HepG2 (cell line): ENCODE measurements around the gene IKZF3. TPM values are rescaled to one million over a fixed set of nuclear protein-coding genes. Genes with fewer than 3 reads are reported as not detected.

ENCODE experiments used
- ATAC-seq: fragments of 200-7000 bp; cut with Tn5 transposase; 3 replicates; pipeline ENCODE4 v1.9.1; 2020; ENCODE audit warnings: mild to moderate bottlenecking, moderate library complexity
- BruUV-seq: library from RNA; stranded (reverse); fragments of 400-500 nt; replicated peaks from 2 replicates; lab custom pipeline; 2021; lab: Mats Ljungman, UMichigan
- CTCF ChIA-PET: fragments of 300-600 bp; formaldehyde crosslinking; extraction: SDS; loops from one replicate; lab custom pipeline; 2021; ENCODE audit warnings: low total read pairs, inconsistent platforms, low intra/inter-chr PET ratio; lab: Yijun Ruan, JAX
- POLR2A ChIA-PET: fragments of 350-600 bp; sonication (Branson Sonifier 250); formaldehyde crosslinking; loops from one replicate; lab custom pipeline; 2020; ENCODE audit warnings: antibody characterized with exemption, inconsistent platforms; lab: Yijun Ruan, JAX
- DNase-seq: peaks from one replicate; pipeline ENCODE4 v3.0.0-alpha.2; 2015; ENCODE audit warnings: low spot score
- FAIRE-seq: peaks from 3 replicates; lab custom pipeline; 2011; peaks lifted over from hg19 to GRCh38; lab: Jason Lieb, UNC
- H2AFZ ChIP-seq: one replicate; pipeline ENCODE4 v1.6.1; 2011; ENCODE audit warnings: low read length, inconsistent platforms
- H3K27ac ChIP-seq: fragments of 300-600 bp; 3 replicates; pipeline ENCODE4 v1.8.0; 2011; ENCODE audit warnings: mixed run types, mild to moderate bottlenecking, mixed read lengths, low read length, inconsistent platforms; ENCODE audit not compliant: insufficient read depth; ENCODE audit errors: extremely low read length
- H3K27me3 ChIP-seq, 2 experiments: fragments of 200-600 bp in 1 of 2; 2 replicates in 1 of 2; 3 replicates in 1 of 2; pipeline versions ENCODE4 v1.6.0 to v1.8.0; 2011; ENCODE audit warnings: low read length in 2 of 2, mild to moderate bottlenecking in 2 of 2, moderate library complexity in 2 of 2, inconsistent platforms in 1 of 2; ENCODE audit not compliant: insufficient read depth in 2 of 2, control insufficient read depth in 1 of 2
- H3K36me3 ChIP-seq, 2 experiments: fragments of 200-600 bp in 1 of 2; replicated peaks in 1 of 2; 2 replicates in 1 of 2; 3 replicates in 1 of 2; pipeline versions ENCODE4 v1.5.1 to v1.8.0; 2011; ENCODE audit warnings: low read length in 2 of 2, inconsistent platforms in 1 of 2; ENCODE audit not compliant: insufficient read depth in 2 of 2, control insufficient read depth in 1 of 2
- H3K4me1 ChIP-seq: 2 replicates; pipeline ENCODE4 v1.5.1; 2012; ENCODE audit warnings: low read length, inconsistent platforms; ENCODE audit not compliant: insufficient read depth
- H3K4me2 ChIP-seq: 2 replicates; pipeline ENCODE4 v1.6.0; 2011; ENCODE audit warnings: low read depth, low read length, inconsistent platforms
- H3K4me3 ChIP-seq, 3 experiments: fragments of 200-600 bp in 1 of 3; sonication (generic), shearing (Covaris generic) in 1 of 3; replicated peaks in 1 of 3; 2 replicates each; pipeline ENCODE4 v1.5.1; 2011 to 2016; ENCODE audit warnings: low read length in 3 of 3, inconsistent platforms in 2 of 3, low read depth in 2 of 3, mild to moderate bottlenecking in 2 of 3, control low read depth in 1 of 3, mixed read lengths in 1 of 3; ENCODE audit not compliant: insufficient read depth in 1 of 3
- H3K79me2 ChIP-seq: one replicate; pipeline ENCODE4 v1.6.1; 2011; ENCODE audit warnings: low read length, inconsistent platforms; ENCODE audit not compliant: insufficient read depth
- H3K9ac ChIP-seq: 2 replicates; pipeline ENCODE4 v1.6.0; 2011; ENCODE audit warnings: mild to moderate bottlenecking, low read depth, low read length, inconsistent platforms; ENCODE audit not compliant: insufficient read depth
- H3K9me3 ChIP-seq: 2 replicates; pipeline ENCODE4 v1.5.1; 2012; ENCODE audit warnings: mild to moderate bottlenecking, low read length
- H4K20me1 ChIP-seq: 2 replicates; pipeline ENCODE4 v1.6.0; 2011; ENCODE audit warnings: inconsistent platforms, mild to moderate bottlenecking, low read length, moderate library complexity; ENCODE audit not compliant: insufficient read depth
- HDAC2 ChIP-seq: sonication (generic); formaldehyde crosslinking; IDR thresholded peaks from 2 replicates; pipeline ENCODE4 v1.4.0; 2020; ENCODE audit warnings: missing genetic modification reagents
- KIAA2018 ChIP-seq: sonication (generic); formaldehyde crosslinking; IDR thresholded peaks from 2 replicates; pipeline ENCODE4 v1.5.0; 2020; ENCODE audit warnings: mild to moderate bottlenecking, missing genetic modification reagents, borderline replicate concordance
- MLX ChIP-seq: IDR thresholded peaks from 2 replicates; pipeline ENCODE4 v1.6.1; 2016
- PBX3 ChIP-seq: sonication (generic); formaldehyde crosslinking; IDR thresholded peaks from 2 replicates; pipeline ENCODE4 v1.8.1; 2023; ENCODE audit warnings: missing genetic modification reagents, inconsistent platforms, borderline replicate concordance
- SIN3B ChIP-seq: fragments of 150-350 bp; IDR thresholded peaks from 2 replicates; pipeline ENCODE4 v1.6.1; 2014; ENCODE audit warnings: low read length
- SIX4 ChIP-seq: sonication (generic); formaldehyde crosslinking; IDR thresholded peaks from 2 replicates; pipeline ENCODE4 v1.4.0; 2020; ENCODE audit warnings: missing genetic modification reagents
- XRCC5 ChIP-seq: fragments of 200-400 bp; formaldehyde crosslinking; optimal IDR thresholded peaks from 2 replicates; pipeline ENCODE3; 2017; ENCODE audit warnings: mild to moderate bottlenecking, low read length
- ZBTB34 ChIP-seq: sonication (generic); formaldehyde crosslinking; IDR thresholded peaks from 2 replicates; pipeline ENCODE4 v1.8.0; 2022; ENCODE audit warnings: mild to moderate bottlenecking, missing genetic modification reagents
- ZNF335 ChIP-seq: sonication (generic); formaldehyde crosslinking; IDR thresholded peaks from 2 replicates; pipeline ENCODE4 v1.4.0; 2020; ENCODE audit warnings: missing genetic modification reagents
- WGBS: methylation state at CpG from one replicate; pipeline ENCODE4 v1.1.6; 2017; ENCODE audit warnings: low lambda C conversion rate; 5-methylcytosine and 5-hydroxymethylcytosine counted together
- in situ Hi-C: cut with HindIII; loops from 2 replicates; pipeline ENCODE4 v1.10.0; 2017; ENCODE audit warnings: low pct_unique_long_range_greater_than_20kb; ENCODE audit not compliant: extremely low pct_ligation_motif_present
- intact Hi-C: fragments of 100-400 bp; cut with micrococcal nuclease; formaldehyde crosslinking; loops from one replicate; pipeline ENCODE4 v1.10.0; 2022; ENCODE audit not compliant: unreplicated experiment
- polyA plus RNA-seq, 8 experiments: library from polyadenylated mRNA; depleted of rRNA in 3 of 8; stranded (reverse) in 7 of 8; unstranded in 1 of 8; fragments of >200 nt; fragmentation: Illumina TruSeq in 4 of 8; extraction: Trizol in 4 of 8; gene quantifications; 2 replicates each; pipeline versions ENCODE4 v1.2.1 to v1.2.3, GENCODE V29; 2011 to 2016; ENCODE audit warnings: low read depth in 4 of 8, missing spikeins in 1 of 8, mixed read lengths in 1 of 8; ENCODE audit not compliant: insufficient read depth in 1 of 8
- total RNA-seq, 5 experiments: library from RNA; depleted of rRNA; stranded (reverse); fragments of >200 nt; fragmentation: Illumina TruSeq; extraction: Trizol; gene quantifications; 2 replicates each; pipeline ENCODE4 v1.2.3, GENCODE V29; 2016; ENCODE audit warnings: low read depth in 1 of 5

Gene IKZF3
- total and polyA plus RNA-seq, 2 of the 13 experiments (the other 11 are each of a cell fraction or from before 2014, with no cell fraction given) = not detected

- TF ChIP-seq SIN3B (peak; percentile 18; the same call in 1 of the 2 replicates), HDAC2 (0 out of 2 replicates have a peak, but pooled peaks have one; percentile 5)
Observed at GRCh38 chr17:39738568-39738901, 125.6 kb downstream of the IKZF3 start (continued).

- intact Hi-C loops (loop anchor here (10.0 kb wide), 1 partner anchor 273 kb away; the partner anchor contains the start of gene CDK12), in situ Hi-C loops (no loop called here)
- peak within 1 kb of the TSS; percentile 95 for H3K9ac ChIP-seq
- BruUV-seq = TSS peak; percentile 73
- H3K27ac ChIP-seq = peak within 1 kb of the TSS; percentile 97
- ATAC-seq (peak; percentile 49), DNase-seq (peak; percentile 56), FAIRE-seq (peak; percentile 4)
- ChIA-PET POLR2A (interaction anchor here (0.6 to 3.0 kb wide), 15 partner anchors 8 to 186 kb away, joined by 3 to 79 read pairs (median 16); partner anchors contain the start of genes ERBB2, MIEN1 and PGAP3), CTCF (no interaction called here)
- H3K27me3 ChIP-seq = no peaks in the 10 kb centered on the region; a peak in 1 of 5 replicates
- H3K36me3 ChIP-seq = peaks cover 10 to 13% of the 10 kb centered on the region in 2 experiments
- H4K20me1 ChIP-seq = peaks cover 7% of the 10 kb centered on the region; the same call in 1 of the 2 replicates
- H2AFZ ChIP-seq = no peak within 1 kb of the TSS
- H3K4me1 ChIP-seq = peaks cover 44% of the 10 kb centered on the region
- peaks cover 36% of the 10 kb centered on the region for H3K79me2 ChIP-seq
- peak within 1 kb of the TSS; percentile 89 to 96 (median 95) for H3K4me3 ChIP-seq
- WGBS = under 1% methylated on average over 27 of the region's 34 CpGs
- H3K9me3 ChIP-seq = no peaks in the 10 kb centered on the region
- H3K4me2 ChIP-seq = peak within 1 kb of the TSS; percentile 82
- TF ChIP-seq ZNF335 (CRISPR knock-in tag) = peak; percentile 70
- TF ChIP-seq MLX = no peak; the same call in 1 of the 2 replicates
- no peak for TF ChIP-seq PBX3 (CRISPR knock-in tag)
- no peak for TF ChIP-seq ZBTB34 (CRISPR knock-in tag)
- no peak for TF ChIP-seq XRCC5
- no peak for TF ChIP-seq KIAA2018 (CRISPR knock-in tag)
- no peak for TF ChIP-seq SIX4 (CRISPR knock-in tag)
Observed at GRCh38 chr17:39737760-39738567, 126.1 kb downstream of the IKZF3 start, which contains the start of gene GRB7. Gene GRB7, plus strand, starts transcription at chr17:39737938. Its CDS starts 4,364 bp downstream, at chr17:39742302.
